GM19455 (cell line): ENCODE measurements around the gene ASPG.

Experiments used
- ATAC-seq: cut with Tn5 transposase; IDR thresholded peaks from one replicate; pipeline ENCODE4 v1.9.1; 2021; ENCODE audit not compliant: unreplicated experiment

ASPG gene

GRCh38 chr14:104085032-104085888 lies at the start of gene ASPG:
ASPG (plus strand) TSS chr14:104085700; CDS start chr14:104085771, 71 bp downstream.
- no peak for ATAC-seq

GRCh38 chr14:104036212-104036611 lies 49.3 kb upstream of the ASPG start:
- no peak for ATAC-seq

GRCh38 chr14:104037074-104037473 lies 48.4 kb upstream of the ASPG start:
- ATAC-seq = no peak

- ATAC-seq = no peak
These were observed 47.6 kb upstream of the ASPG start for GRCh38 chr14:104037903-104038302.

GRCh38 chr14:104039214-104039613 lies 46.3 kb upstream of the ASPG start:
- ATAC-seq = no peak

GRCh38 chr14:104040539-104040938 lies 45.0 kb upstream of the ASPG start:
- no peak for ATAC-seq

- no peak for ATAC-seq
These were observed 43.9 kb upstream of the ASPG start for GRCh38 chr14:104041430-104042104.

GRCh38 chr14:104044016-104044415 lies 41.5 kb upstream of the ASPG start:
- no peak for ATAC-seq

- ATAC-seq = no peak
These were observed 37.7 kb upstream of the ASPG start for GRCh38 chr14:104047761-104048160.

- no peak for ATAC-seq
These were observed 36.6 kb upstream of the ASPG start for GRCh38 chr14:104048758-104049507.

GRCh38 chr14:104049576-104050240 lies 35.8 kb upstream of the ASPG start:
- ATAC-seq = no peak

GRCh38 chr14:104051092-104051813 lies 34.2 kb upstream of the ASPG start:
- no peak for ATAC-seq

- ATAC-seq = no peak
These were observed 31.1 kb upstream of the ASPG start for GRCh38 chr14:104054222-104054905.

- ATAC-seq = no peak
These were observed 23.2 kb upstream of the ASPG start for GRCh38 chr14:104062281-104062680.

- ATAC-seq = no peak
These were observed 21.5 kb upstream of the ASPG start for GRCh38 chr14:104064003-104064402.

GRCh38 chr14:104066279-104066678 lies 19.2 kb upstream of the ASPG start:
- ATAC-seq = no peak

- ATAC-seq = no peak
These were observed 18.7 kb upstream of the ASPG start for GRCh38 chr14:104066719-104067295.

GRCh38 chr14:104069541-104069940 lies 16.0 kb upstream of the ASPG start:
- no peak for ATAC-seq

- ATAC-seq = no peak
These were observed 12.9 kb upstream of the ASPG start for GRCh38 chr14:104072586-104072985.
